Embryonic facial prominence (tissue), 1 donor: ENCODE results near the gene UBE2QL1.
"Not testable (repeated sequence)": the region's sequence is repeated elsewhere in the genome, so short reads cannot be mapped to it uniquely, and the experiment has no call there.

ENCODE experiments used
- DNase-seq: peaks from one replicate; pipeline ENCODE4 v3.0.0-alpha.2; 2016; ENCODE audit errors: extremely low spot score

The UBE2QL1 gene

GRCh38 chr5:6497262-6497661 lies 48.6 kb downstream of the UBE2QL1 start:
- DNase-seq = no peak

GRCh38 chr5:6498968-6499367 lies 50.3 kb downstream of the UBE2QL1 start:
- no peak for DNase-seq

- DNase-seq = no peak
Observed at GRCh38 chr5:6501701-6502100, 53.0 kb downstream of the UBE2QL1 start.

- DNase-seq = no peak
Observed at GRCh38 chr5:6502421-6502820, 53.8 kb downstream of the UBE2QL1 start.

- DNase-seq = no peak
Observed at GRCh38 chr5:6503342-6503741, 54.7 kb downstream of the UBE2QL1 start.

- DNase-seq = no peak
Observed at GRCh38 chr5:6504677-6505415, 56.2 kb downstream of the UBE2QL1 start.

GRCh38 chr5:6505416-6505755 lies 56.7 kb downstream of the UBE2QL1 start:
- DNase-seq = no peak

- DNase-seq = no peak
Observed at GRCh38 chr5:6505783-6506557, 57.3 kb downstream of the UBE2QL1 start.

GRCh38 chr5:6506611-6507010 lies 58.0 kb downstream of the UBE2QL1 start:
- no peak for DNase-seq

GRCh38 chr5:6508931-6509330 lies 60.3 kb downstream of the UBE2QL1 start:
- DNase-seq = no peak

- no peak for DNase-seq
Observed at GRCh38 chr5:6510132-6510531, 61.5 kb downstream of the UBE2QL1 start.

GRCh38 chr5:6510973-6511372 lies 62.3 kb downstream of the UBE2QL1 start:
- no peak for DNase-seq

GRCh38 chr5:6515812-6516211 lies 67.2 kb downstream of the UBE2QL1 start:
- not testable (repeated sequence) for DNase-seq

- no peak for DNase-seq
Observed at GRCh38 chr5:6516823-6517222, 68.2 kb downstream of the UBE2QL1 start.

GRCh38 chr5:6517510-6517909 lies 68.9 kb downstream of the UBE2QL1 start:
- DNase-seq = no peak

- no peak for DNase-seq
Observed at GRCh38 chr5:6518298-6519057, 69.8 kb downstream of the UBE2QL1 start.

- no peak for DNase-seq
Observed at GRCh38 chr5:6520201-6520600, 71.5 kb downstream of the UBE2QL1 start.

- DNase-seq = no peak
Observed at GRCh38 chr5:6522331-6522730, 73.7 kb downstream of the UBE2QL1 start.

- DNase-seq = no peak
Observed at GRCh38 chr5:6522923-6523322, 74.3 kb downstream of the UBE2QL1 start.

- no peak for DNase-seq
Observed at GRCh38 chr5:6525422-6525821, 76.8 kb downstream of the UBE2QL1 start.

- DNase-seq = no peak
Observed at GRCh38 chr5:6525910-6526309, 77.3 kb downstream of the UBE2QL1 start.

- no peak for DNase-seq
Observed at GRCh38 chr5:6527749-6528455, 79.2 kb downstream of the UBE2QL1 start.
